NT2/D1 (cell line): ENCODE results near the gene ACTN2.

Experiments
- YY1 ChIP-seq: IDR thresholded peaks from 2 replicates; pipeline ENCODE4 v1.6.1; 2011; ENCODE audit not compliant: insufficient read length, insufficient read depth
- ZNF274 ChIP-seq: IDR thresholded peaks from 2 replicates; pipeline ENCODE4 v1.6.1; 2011; ENCODE audit warnings: mild to moderate bottlenecking, low read depth, low read length

- TF ChIP-seq YY1 (no peak), ZNF274 (no peak)
These were observed 87.6 kb downstream of the ACTN2 start for GRCh38 chr1:236773919-236774318.
